Prostate gland (tissue), 2 donors: ENCODE data around the gene COL7A1. TPM values are rescaled to one million over a fixed set of nuclear protein-coding genes. Genes with fewer than 3 reads are reported as not detected.

Source experiments
- DNase-seq: peaks from one replicate; pipeline ENCODE4 v3.0.0-alpha.2; 2019; ENCODE audit warnings: low spot score
- H3K27ac ChIP-seq, 2 donors: fragments of 200-600 bp; sonication (generic); 2 replicates each; pipeline ENCODE4 v1.5.1; 2017 to 2019
- H3K27me3 ChIP-seq: fragments of 200-600 bp; sonication (generic); replicated peaks from 2 replicates; pipeline ENCODE4 v1.5.1; 2019; ENCODE audit not compliant: insufficient read depth
- H3K36me3 ChIP-seq, 2 donors: fragments of 200-600 bp; sonication (generic); 1 replicate in 1 of 2; 2 replicates in 1 of 2; pipeline versions ENCODE4 v1.5.1 to v1.8.1; 2017 to 2019
- H3K4me1 ChIP-seq: fragments of 200-600 bp; sonication (generic); replicated peaks from 2 replicates; pipeline ENCODE4 v1.5.1; 2019
- H3K4me3 ChIP-seq, 2 donors: fragments of 200-600 bp; sonication (generic); 2 replicates each; pipeline ENCODE4 v1.5.1; 2017 to 2019
- H3K9me3 ChIP-seq: fragments of 200-600 bp; sonication (generic); 2 replicates; pipeline ENCODE4 v1.5.1; 2017
- POLR2A ChIP-seq: fragments of 450-650 bp; IDR thresholded peaks from one replicate; pipeline ENCODE4 v1.6.1; 2016; ENCODE audit warnings: antibody characterized with exemption, mild to moderate bottlenecking
- POLR2AphosphoS5 ChIP-seq: sonication (generic); formaldehyde crosslinking; IDR thresholded peaks from one replicate; pipeline ENCODE4 v1.6.1; 2017; ENCODE audit warnings: antibody characterized with exemption
- WGBS: methylation state at CpG from one replicate; pipeline ENCODE4 v1.1.5; 2018; 5-methylcytosine and 5-hydroxymethylcytosine counted together
- intact Hi-C: fragments of 100-400 bp; cut with DNase I; formaldehyde crosslinking; loops from one replicate; pipeline ENCODE4 v1.14.2; 2022
- total RNA-seq, 2 donors: library from RNA; depleted of rRNA; stranded (reverse); fragments of >200 nt; gene quantifications; one replicate each; pipeline ENCODE4 v1.1.0, GENCODE V29; 2016
- TF ChIP-seq, protein P1 (sequence below), 4 experiments: fragments of 200-600 bp in 2 of 4; fragments of 450-650 bp in 2 of 4; sonication (generic) in 2 of 4; IDR thresholded peaks; 1 replicate in 3 of 4; 2 replicates in 1 of 4; pipeline ENCODE4 v1.5.1; 2016 to 2019; ENCODE audit warnings: antibody characterized with exemption in 4 of 4, mild to moderate bottlenecking in 2 of 4, moderate library complexity in 2 of 4

Gene COL7A1
- total RNA-seq, 2 donors from 2014 or later, result 84.8 to 92.6 TPM

- intact Hi-C loops, result no loop called here
- H3K27me3 ChIP-seq, result no peaks in the 10 kb centered on the region
- no peak overlapping the region for H3K27ac ChIP-seq
- no peaks in the 10 kb centered on the region for H3K4me1 ChIP-seq
- H3K9me3 ChIP-seq, result no peaks in the 10 kb centered on the region
- WGBS, result 86% methylated on average over 3 of the region's 3 CpGs
- DNase-seq, result no peak
- TF ChIP-seq POLR2AphosphoS5 (no peak), POLR2A (no peak)
- TF ChIP-seq, protein P1, sequence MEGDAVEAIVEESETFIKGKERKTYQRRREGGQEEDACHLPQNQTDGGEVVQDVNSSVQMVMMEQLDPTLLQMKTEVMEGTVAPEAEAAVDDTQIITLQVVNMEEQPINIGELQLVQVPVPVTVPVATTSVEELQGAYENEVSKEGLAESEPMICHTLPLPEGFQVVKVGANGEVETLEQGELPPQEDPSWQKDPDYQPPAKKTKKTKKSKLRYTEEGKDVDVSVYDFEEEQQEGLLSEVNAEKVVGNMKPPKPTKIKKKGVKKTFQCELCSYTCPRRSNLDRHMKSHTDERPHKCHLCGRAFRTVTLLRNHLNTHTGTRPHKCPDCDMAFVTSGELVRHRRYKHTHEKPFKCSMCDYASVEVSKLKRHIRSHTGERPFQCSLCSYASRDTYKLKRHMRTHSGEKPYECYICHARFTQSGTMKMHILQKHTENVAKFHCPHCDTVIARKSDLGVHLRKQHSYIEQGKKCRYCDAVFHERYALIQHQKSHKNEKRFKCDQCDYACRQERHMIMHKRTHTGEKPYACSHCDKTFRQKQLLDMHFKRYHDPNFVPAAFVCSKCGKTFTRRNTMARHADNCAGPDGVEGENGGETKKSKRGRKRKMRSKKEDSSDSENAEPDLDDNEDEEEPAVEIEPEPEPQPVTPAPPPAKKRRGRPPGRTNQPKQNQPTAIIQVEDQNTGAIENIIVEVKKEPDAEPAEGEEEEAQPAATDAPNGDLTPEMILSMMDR (IDR thresholded peaks at IDR 0.05), result no peak
- no peak overlapping the region for H3K4me3 ChIP-seq
- no peaks in the 10 kb centered on the region for H3K36me3 ChIP-seq
These were observed 66.4 kb downstream of the COL7A1 start for GRCh38 chr3:48528754-48529153.

DNA sequence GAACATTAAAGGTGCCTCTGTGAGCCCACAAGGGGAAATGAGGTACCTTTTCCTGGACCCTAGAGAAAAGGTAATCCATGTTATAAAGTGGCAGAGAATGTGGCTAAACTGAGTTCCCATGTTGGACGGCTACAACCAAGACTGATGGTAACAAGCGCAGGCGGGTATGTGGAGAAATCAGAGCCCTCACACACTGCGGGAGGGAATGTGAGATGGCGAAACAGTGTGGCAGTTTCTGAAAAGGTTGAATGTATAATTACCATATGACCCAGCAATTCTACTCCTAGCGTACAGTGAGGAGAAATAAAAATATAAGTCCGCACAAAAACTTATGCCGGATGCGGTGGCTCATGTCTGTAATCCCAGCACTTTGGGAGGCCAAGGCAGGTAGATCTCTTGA, 67.1 kb downstream of the COL7A1 start:
- TF ChIP-seq POLR2AphosphoS5 (no peak), POLR2A (no peak)
- TF ChIP-seq, protein P1 (IDR thresholded peaks at IDR 0.05), result no peak
- 96% methylated on average over 9 of the region's 9 CpGs for WGBS

DNA sequence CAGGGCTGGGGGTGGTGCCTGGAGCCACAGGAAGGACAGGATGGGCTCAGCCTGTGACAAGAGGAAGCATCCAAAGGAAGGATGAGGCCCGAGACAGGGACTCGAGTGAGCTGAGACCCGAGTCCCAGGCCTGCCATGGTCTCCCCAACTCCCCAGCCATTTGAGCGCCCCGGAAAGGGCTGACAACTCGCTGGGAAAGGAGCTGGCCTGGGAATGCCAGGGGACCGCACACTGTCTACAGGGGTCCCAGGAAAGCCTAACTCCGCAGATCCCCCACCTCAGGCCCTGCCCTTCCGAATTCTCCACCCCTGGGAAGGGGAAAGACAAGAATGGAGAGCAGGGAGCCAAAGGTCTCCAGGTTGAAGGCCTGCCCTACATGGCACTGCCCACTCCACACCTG, 70.2 kb downstream of the COL7A1 start:
- Histone ChIP-seq H3K9me3 (no peaks in the 10 kb centered on the region), H3K36me3 (no peaks in the 10 kb centered on the region), H3K27me3 (no peaks in the 10 kb centered on the region), H3K4me3 (no peak overlapping the region), H3K27ac (no peak overlapping the region), H3K4me1 (no peaks in the 10 kb centered on the region)
- WGBS, result 90% methylated on average over 9 of the region's 9 CpGs
- TF ChIP-seq POLR2AphosphoS5 (no peak), POLR2A (no peak)
- TF ChIP-seq, protein P1 (IDR thresholded peaks at IDR 0.05), result no peak
- intact Hi-C loops, result no loop called here
- DNase-seq, result no peak

More for the DNA sequence above, 67.1 kb downstream of the COL7A1 start:
- intact Hi-C loops, result no loop called here
- no peak overlapping the region for H3K4me3 ChIP-seq
- H3K9me3 ChIP-seq, result no peaks in the 10 kb centered on the region
- no peaks in the 10 kb centered on the region for H3K4me1 ChIP-seq
- H3K27me3 ChIP-seq, result no peaks in the 10 kb centered on the region
- DNase-seq, result no peak
- H3K27ac ChIP-seq, result no peak overlapping the region
- no peaks in the 10 kb centered on the region for H3K36me3 ChIP-seq

DNA sequence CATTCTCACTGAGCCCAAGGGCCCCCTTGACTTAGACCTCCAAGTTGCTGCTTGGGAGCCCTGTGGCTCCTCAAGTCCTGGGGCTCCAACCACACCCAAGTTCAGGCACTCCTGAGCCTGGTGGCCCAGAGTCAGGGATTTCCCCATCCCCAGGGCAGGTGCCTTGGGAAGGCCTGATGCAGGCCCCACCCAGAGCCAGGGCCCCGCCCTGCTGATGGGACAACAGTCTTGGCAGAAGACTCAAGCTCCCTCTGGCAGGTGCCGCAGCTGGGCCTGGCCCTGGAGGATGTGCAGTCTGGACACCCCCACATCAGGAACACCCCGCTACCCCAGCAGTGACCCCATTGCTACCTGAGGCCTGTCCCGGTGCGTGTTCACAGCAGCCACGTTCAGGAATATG, 73.5 kb downstream of the COL7A1 start:
- no peaks in the 10 kb centered on the region for H3K27me3 ChIP-seq
- 94% methylated on average over 6 of the region's 6 CpGs for WGBS
- no peaks in the 10 kb centered on the region for H3K9me3 ChIP-seq
- no peaks in the 10 kb centered on the region for H3K4me1 ChIP-seq
- intact Hi-C loops, result no loop called here
- no peaks in the 10 kb centered on the region for H3K36me3 ChIP-seq
- H3K4me3 ChIP-seq, result no peak overlapping the region
- no peak for TF ChIP-seq POLR2AphosphoS5
- TF ChIP-seq, protein P1 (IDR thresholded peaks at IDR 0.05), result no peak
- TF ChIP-seq POLR2A, result no peak
- no peak for DNase-seq
- no peak overlapping the region for H3K27ac ChIP-seq

GRCh38 chr3:48519277-48519643, 75.9 kb downstream of the COL7A1 start:
- no peaks in the 10 kb centered on the region for H3K27me3 ChIP-seq
- WGBS, result 95% methylated on average over 9 of the region's 9 CpGs
- TF ChIP-seq, protein P1 (IDR thresholded peaks at IDR 0.05), result no peak
- TF ChIP-seq POLR2AphosphoS5 (no peak), POLR2A (no peak)
- H3K4me3 ChIP-seq, result no peak overlapping the region
- H3K9me3 ChIP-seq, result no peaks in the 10 kb centered on the region
- intact Hi-C loops, result no loop called here
- H3K27ac ChIP-seq, result peak overlapping the region in 1 of 2 donors; percentile 11
- H3K36me3 ChIP-seq, result no peaks in the 10 kb centered on the region
- DNase-seq, result no peak
- H3K4me1 ChIP-seq, result no peaks in the 10 kb centered on the region
